ENCODE data around the gene TMEM63A. TPM values are rescaled to one million over a fixed set of nuclear protein-coding genes. Genes with fewer than 3 reads are reported as not detected.
"Not testable (repeated sequence)": the region's sequence is repeated elsewhere in the genome, so short reads cannot be mapped to it uniquely, and the experiment has no call there.

The TMEM63A gene
- polyA plus RNA-seq, 3 donors = 3.0 to 48.0 (median 5.8) TPM

DNA sequence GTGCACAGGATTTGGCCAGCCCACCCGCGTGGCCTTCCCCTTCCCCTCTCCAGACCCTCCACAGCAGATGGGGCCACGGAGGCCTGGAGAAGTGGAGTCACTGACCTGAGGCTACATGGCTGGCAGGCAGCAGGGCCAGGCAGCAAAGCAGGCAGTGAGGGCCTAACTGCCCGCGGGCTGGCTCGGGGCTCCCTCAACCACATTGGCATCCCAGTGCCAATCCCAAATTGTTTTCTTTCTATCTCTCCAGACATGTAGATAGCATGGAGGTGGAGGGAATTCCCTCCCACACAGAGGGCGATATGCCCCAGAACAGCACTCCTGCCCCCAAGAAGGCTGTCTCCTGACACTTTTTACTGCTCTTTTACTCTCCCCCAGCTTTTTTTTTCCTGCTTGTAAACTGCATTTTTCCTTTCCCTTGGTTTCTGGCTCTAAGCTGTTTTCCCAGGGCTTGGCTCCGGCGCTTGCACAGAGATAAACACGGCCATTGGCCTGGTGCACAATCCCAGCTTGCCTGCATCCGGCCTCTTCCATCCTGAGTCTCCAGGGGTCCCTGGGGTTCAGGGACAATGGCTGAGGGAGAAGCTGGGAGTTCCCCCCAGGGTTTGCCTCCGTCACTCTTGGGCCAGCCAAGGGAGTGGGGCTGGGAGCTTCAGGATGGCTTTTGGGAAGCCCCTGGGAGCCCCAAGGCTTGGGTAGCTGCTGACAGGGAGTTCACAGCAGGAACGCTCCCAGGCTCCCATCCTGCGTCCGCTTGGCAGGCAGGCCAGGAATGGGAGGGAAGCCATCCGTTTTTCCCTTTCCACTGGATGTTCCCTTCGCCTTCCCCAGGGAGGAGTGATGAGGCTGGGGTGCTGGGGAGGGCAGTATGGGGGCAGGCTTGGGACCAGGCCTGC, 65.3 kb downstream of the TMEM63A start:
- peaks cover 5% of the 10 kb centered on the region for H3K79me2 ChIP-seq (ENCODE audit: insufficient read depth, low read length)
- H3K4me3 ChIP-seq (replicated peaks in 1 of 3; ENCODE audit: low read depth in 2 of 3, low read length in 3 of 3) = no peak overlapping the region
- Mint-ChIP-seq H3K9me3 (no peaks in the 10 kb centered on the region), H3K36me3 (peaks cover 0 to 3% of the 10 kb centered on the region in 2 donors), H3K4me3 (no peak overlapping the region), H3K27ac (no peak overlapping the region), H3K4me1 (peaks cover 32% of the 10 kb centered on the region), H3K27me3 (ENCODE audit: low read depth in 3 of 3) (peaks cover 0 to 4% (median 1%) of the 10 kb centered on the region in 3 donors)
- intact Hi-C loops (cut with micrococcal nuclease) = no loop called here
- H4K20me1 ChIP-seq (ENCODE audit: insufficient read depth, low read length) = no peaks in the 10 kb centered on the region
- no peaks in the 10 kb centered on the region for H3K9me3 ChIP-seq (replicated peaks in 1 of 2; ENCODE audit: control insufficient read depth in 1 of 2, insufficient read depth in 1 of 2, low read length in 2 of 2)
- no peak overlapping the region for H3K27ac ChIP-seq (ENCODE audit: low read depth in 1 of 2, low read length in 2 of 2)
- no peaks in the 10 kb centered on the region for H3K27me3 ChIP-seq (ENCODE audit: control insufficient read depth in 2 of 2, insufficient read depth in 2 of 2, low read length in 2 of 2)
- TF ChIP-seq, protein P1, sequence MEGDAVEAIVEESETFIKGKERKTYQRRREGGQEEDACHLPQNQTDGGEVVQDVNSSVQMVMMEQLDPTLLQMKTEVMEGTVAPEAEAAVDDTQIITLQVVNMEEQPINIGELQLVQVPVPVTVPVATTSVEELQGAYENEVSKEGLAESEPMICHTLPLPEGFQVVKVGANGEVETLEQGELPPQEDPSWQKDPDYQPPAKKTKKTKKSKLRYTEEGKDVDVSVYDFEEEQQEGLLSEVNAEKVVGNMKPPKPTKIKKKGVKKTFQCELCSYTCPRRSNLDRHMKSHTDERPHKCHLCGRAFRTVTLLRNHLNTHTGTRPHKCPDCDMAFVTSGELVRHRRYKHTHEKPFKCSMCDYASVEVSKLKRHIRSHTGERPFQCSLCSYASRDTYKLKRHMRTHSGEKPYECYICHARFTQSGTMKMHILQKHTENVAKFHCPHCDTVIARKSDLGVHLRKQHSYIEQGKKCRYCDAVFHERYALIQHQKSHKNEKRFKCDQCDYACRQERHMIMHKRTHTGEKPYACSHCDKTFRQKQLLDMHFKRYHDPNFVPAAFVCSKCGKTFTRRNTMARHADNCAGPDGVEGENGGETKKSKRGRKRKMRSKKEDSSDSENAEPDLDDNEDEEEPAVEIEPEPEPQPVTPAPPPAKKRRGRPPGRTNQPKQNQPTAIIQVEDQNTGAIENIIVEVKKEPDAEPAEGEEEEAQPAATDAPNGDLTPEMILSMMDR (IDR thresholded peaks at IDR 0.05) = no peak
- WGBS (ENCODE audit: insufficient coverage) = 100% methylated on average over 5 of the region's 17 CpGs
- H3K4me1 ChIP-seq (ENCODE audit: control insufficient read depth in 1 of 2, insufficient read depth in 2 of 2, low read length in 2 of 2) = peaks cover 29% of the 10 kb centered on the region in 2 donors
- no peaks in the 10 kb centered on the region for H3K36me3 ChIP-seq (replicated peaks in 1 of 2; ENCODE audit: control insufficient read depth in 1 of 2, insufficient read depth in 2 of 2, low read length in 2 of 2)
- no peak overlapping the region for H2AFZ ChIP-seq (ENCODE audit: insufficient read depth, low read depth, low read length, poor library complexity, severe bottlenecking)
- no peak for DNase-seq
- H3K4me2 ChIP-seq (replicated peaks; ENCODE audit: extremely low read depth, low read length, poor library complexity, severe bottlenecking) = no peak overlapping the region
- peak overlapping the region; percentile 23 for H3K9ac ChIP-seq (ENCODE audit: insufficient read depth, low read length, poor library complexity, severe bottlenecking)

DNA sequence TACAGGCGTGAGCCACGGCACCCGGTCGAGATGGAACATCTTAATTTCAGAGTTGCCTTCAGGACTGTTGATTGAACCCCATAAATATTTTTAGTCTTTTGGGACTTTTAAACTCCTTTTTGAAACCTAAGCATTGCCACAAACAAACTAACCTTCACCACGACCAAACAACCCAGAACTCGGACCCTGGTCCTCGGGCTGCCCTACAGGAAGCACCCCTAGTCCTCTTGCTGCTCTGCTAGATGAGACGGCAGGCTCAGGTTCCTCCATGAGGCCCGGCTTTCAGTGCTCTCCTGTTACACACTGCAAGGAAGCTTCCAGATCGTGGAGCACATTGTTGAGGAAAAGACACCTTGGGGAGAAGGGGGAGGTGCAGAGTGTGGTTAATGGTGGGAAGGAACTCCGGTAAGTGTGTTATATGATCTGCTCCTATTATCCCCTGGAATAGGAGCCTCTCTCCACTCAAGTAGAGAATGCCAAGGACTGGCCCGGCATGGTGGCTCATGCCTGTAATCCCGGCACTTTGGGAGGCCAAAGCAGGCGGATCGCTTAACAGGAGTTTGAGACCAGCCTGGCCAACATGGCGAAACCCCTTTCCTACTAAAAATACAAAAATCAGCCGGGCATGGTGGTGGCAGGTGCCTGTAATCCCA, 66.5 kb downstream of the TMEM63A start:
- H4K20me1 ChIP-seq (ENCODE audit: insufficient read depth, low read length) = no peaks in the 10 kb centered on the region
- TF ChIP-seq, protein P1 (IDR thresholded peaks at IDR 0.05) = no peak
- no peak overlapping the region for H3K9ac ChIP-seq (ENCODE audit: insufficient read depth, low read length, poor library complexity, severe bottlenecking)
- no peak overlapping the region for H3K4me3 ChIP-seq (replicated peaks in 1 of 3; ENCODE audit: low read depth in 2 of 3, low read length in 3 of 3)
- Mint-ChIP-seq H3K27ac (peak overlapping the region in 1 of 7 donors; percentile 37), H3K4me3 (no peak overlapping the region), H3K4me1 (peaks cover 45% of the 10 kb centered on the region), H3K9me3 (no peaks in the 10 kb centered on the region), H3K36me3 (peaks cover 0 to 3% of the 10 kb centered on the region in 2 donors), H3K27me3 (ENCODE audit: low read depth in 3 of 3) (peaks cover 4 to 10% (median 6%) of the 10 kb centered on the region in 3 donors)
- H3K4me2 ChIP-seq (replicated peaks; ENCODE audit: extremely low read depth, low read length, poor library complexity, severe bottlenecking) = no peak overlapping the region
- DNase-seq = no peak
- WGBS (ENCODE audit: insufficient coverage) = 93% methylated on average over 11 of the region's 17 CpGs
- intact Hi-C loops (cut with micrococcal nuclease) = no loop called here
- H2AFZ ChIP-seq (ENCODE audit: insufficient read depth, low read depth, low read length, poor library complexity, severe bottlenecking) = no peak overlapping the region
- H3K27me3 ChIP-seq (ENCODE audit: control insufficient read depth in 2 of 2, insufficient read depth in 2 of 2, low read length in 2 of 2) = peaks cover 0 to 3% of the 10 kb centered on the region in 2 donors
- H3K79me2 ChIP-seq (ENCODE audit: insufficient read depth, low read length) = peaks cover 5% of the 10 kb centered on the region
- no peaks in the 10 kb centered on the region for H3K9me3 ChIP-seq (replicated peaks in 1 of 2; ENCODE audit: control insufficient read depth in 1 of 2, insufficient read depth in 1 of 2, low read length in 2 of 2)
- H3K36me3 ChIP-seq (replicated peaks in 1 of 2; ENCODE audit: control insufficient read depth in 1 of 2, insufficient read depth in 2 of 2, low read length in 2 of 2) = no peaks in the 10 kb centered on the region
- peaks cover 37 to 38% of the 10 kb centered on the region in 2 donors for H3K4me1 ChIP-seq (ENCODE audit: control insufficient read depth in 1 of 2, insufficient read depth in 2 of 2, low read length in 2 of 2)
- H3K27ac ChIP-seq (ENCODE audit: low read depth in 1 of 2, low read length in 2 of 2) = no peak overlapping the region

DNA sequence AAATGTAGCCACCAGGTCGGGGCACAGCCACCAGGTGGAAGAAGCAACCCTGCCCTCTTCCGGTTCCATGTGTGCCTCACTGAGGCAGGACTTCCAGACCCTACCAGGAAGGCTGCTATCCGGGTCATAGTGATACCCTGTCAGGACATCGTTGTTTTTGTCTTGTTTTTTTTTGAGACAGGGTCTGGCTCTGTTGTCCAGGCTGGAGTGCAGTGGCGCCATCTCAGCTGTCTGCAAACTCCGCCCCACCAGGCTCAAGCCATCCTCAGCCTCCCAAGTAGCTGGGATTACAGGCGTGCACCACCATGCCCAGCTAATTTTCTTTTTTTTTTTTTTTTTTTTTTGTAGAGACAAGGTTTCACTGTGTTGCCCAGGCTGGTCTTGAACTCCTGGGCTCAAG, 67.1 kb downstream of the TMEM63A start:
- H3K36me3 Mint-ChIP-seq; H3K4me2 ChIP-seq (replicated peaks; ENCODE audit: extremely low read depth, low read length, poor library complexity, severe bottlenecking); intact Hi-C loops (cut with micrococcal nuclease); H3K9me3 Mint-ChIP-seq; H3K4me3 Mint-ChIP-seq; H2AFZ ChIP-seq (ENCODE audit: insufficient read depth, low read depth, low read length, poor library complexity, severe bottlenecking); H3K9ac ChIP-seq (ENCODE audit: insufficient read depth, low read length, poor library complexity, severe bottlenecking); H4K20me1 ChIP-seq (ENCODE audit: insufficient read depth, low read length); DNase-seq; H3K9me3 ChIP-seq (replicated peaks in 1 of 2; ENCODE audit: control insufficient read depth in 1 of 2, insufficient read depth in 1 of 2, low read length in 2 of 2); H3K79me2 ChIP-seq (ENCODE audit: insufficient read depth, low read length); H3K36me3 ChIP-seq (replicated peaks in 1 of 2; ENCODE audit: control insufficient read depth in 1 of 2, insufficient read depth in 2 of 2, low read length in 2 of 2); H3K27me3 ChIP-seq (ENCODE audit: control insufficient read depth in 2 of 2, insufficient read depth in 2 of 2, low read length in 2 of 2); H3K27ac ChIP-seq (ENCODE audit: low read depth in 1 of 2, low read length in 2 of 2); H3K4me3 ChIP-seq (replicated peaks in 1 of 3; ENCODE audit: low read depth in 2 of 3, low read length in 3 of 3); H3K27ac Mint-ChIP-seq: not testable (repeated sequence)
- WGBS (ENCODE audit: insufficient coverage) = 95% methylated on average over 3 of the region's 7 CpGs
- Mint-ChIP-seq H3K4me1 (peaks cover 49% of the 10 kb centered on the region), H3K27me3 (ENCODE audit: low read depth in 3 of 3) (peaks cover 4 to 14% (median 7%) of the 10 kb centered on the region in 3 donors)
- peaks cover 38 to 44% of the 10 kb centered on the region in 2 donors for H3K4me1 ChIP-seq (ENCODE audit: control insufficient read depth in 1 of 2, insufficient read depth in 2 of 2, low read length in 2 of 2)

Data from CD14-positive monocyte (primary cell).